ENCODE results near the gene ST3GAL3. TPM values are rescaled to one million over a fixed set of nuclear protein-coding genes. Genes with fewer than 3 reads are reported as not detected.

The ST3GAL3 gene, protein sequence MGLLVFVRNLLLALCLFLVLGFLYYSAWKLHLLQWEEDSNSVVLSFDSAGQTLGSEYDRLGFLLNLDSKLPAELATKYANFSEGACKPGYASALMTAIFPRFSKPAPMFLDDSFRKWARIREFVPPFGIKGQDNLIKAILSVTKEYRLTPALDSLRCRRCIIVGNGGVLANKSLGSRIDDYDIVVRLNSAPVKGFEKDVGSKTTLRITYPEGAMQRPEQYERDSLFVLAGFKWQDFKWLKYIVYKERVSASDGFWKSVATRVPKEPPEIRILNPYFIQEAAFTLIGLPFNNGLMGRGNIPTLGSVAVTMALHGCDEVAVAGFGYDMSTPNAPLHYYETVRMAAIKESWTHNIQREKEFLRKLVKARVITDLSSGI
- total RNA-seq: 10 to 100 TPM; 25.0 to 25.5 TPM
- long read RNA-seq, donor 1, transcript ST3GAL3-205 (12 exons, 2,299 nt): major isoform, 9 of 18 reads
- long read RNA-seq, donor 1, partial matches to known transcripts: 2 of 18 reads
- long read RNA-seq, donor 1, other reads (novel, unspliced or antisense): 5 of 18 reads
- long read RNA-seq, donor 2, transcript ST3GAL3-209 (11 exons, 2,212 nt): minor isoform, 7 of 69 reads
- long read RNA-seq, donor 2, transcript ST3GAL3-205 (12 exons, 2,299 nt): major isoform, 41 of 69 reads
- long read RNA-seq, donor 2, partial matches to known transcripts: 3 of 69 reads
- long read RNA-seq, donor 2, other reads (novel, unspliced or antisense): 11 of 69 reads

DNA sequence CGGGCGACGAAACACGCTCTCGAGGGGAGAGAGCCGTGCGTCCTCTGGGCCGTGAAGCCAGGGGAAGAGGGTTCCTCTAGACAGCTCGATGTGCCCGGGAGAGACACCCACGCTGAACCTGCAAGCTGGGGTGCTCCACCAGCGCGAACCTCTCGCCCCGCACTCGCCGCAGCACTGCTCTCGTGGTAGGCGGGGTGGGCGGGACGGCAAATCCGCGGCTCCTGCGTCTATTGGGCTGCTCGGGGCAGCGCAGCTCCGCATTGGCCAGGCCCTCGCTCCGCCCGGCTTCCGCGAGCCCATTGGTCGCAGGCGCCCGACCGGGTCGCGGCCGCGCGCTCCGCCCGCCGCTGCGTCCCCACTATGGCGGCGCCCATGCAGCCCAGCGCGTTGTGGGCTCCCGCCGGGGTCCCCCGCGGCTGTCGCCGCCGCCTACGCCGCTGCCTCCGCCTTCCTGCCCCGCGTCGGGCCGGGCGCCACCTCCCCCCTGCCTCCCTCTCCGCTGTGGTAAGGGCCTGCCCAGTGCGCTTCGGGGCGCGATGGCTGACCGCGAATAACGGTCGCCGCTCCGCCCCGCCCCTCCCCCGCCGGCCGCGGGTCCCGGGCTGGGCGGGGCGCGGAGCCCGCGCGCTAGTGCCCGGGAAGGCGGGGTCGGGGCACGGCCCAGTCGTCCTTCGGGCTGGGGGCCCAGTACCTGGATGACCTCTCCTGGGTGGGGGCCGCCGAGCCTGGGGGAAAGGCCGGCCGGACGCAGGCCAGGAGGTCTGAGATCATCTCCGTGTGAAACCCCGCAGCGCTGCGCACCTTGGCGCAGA, at the start of gene ST3GAL3:
ST3GAL3 (plus strand) TSS at position 347 of the 812 bp plus-strand sequence. CDS start 28,727 bp downstream, outside the sequence.
- DNase-seq (ENCODE audit: low spot score): peak; percentile 97
- intact Hi-C loops (cut with DNase I): no loop called here

DNA sequence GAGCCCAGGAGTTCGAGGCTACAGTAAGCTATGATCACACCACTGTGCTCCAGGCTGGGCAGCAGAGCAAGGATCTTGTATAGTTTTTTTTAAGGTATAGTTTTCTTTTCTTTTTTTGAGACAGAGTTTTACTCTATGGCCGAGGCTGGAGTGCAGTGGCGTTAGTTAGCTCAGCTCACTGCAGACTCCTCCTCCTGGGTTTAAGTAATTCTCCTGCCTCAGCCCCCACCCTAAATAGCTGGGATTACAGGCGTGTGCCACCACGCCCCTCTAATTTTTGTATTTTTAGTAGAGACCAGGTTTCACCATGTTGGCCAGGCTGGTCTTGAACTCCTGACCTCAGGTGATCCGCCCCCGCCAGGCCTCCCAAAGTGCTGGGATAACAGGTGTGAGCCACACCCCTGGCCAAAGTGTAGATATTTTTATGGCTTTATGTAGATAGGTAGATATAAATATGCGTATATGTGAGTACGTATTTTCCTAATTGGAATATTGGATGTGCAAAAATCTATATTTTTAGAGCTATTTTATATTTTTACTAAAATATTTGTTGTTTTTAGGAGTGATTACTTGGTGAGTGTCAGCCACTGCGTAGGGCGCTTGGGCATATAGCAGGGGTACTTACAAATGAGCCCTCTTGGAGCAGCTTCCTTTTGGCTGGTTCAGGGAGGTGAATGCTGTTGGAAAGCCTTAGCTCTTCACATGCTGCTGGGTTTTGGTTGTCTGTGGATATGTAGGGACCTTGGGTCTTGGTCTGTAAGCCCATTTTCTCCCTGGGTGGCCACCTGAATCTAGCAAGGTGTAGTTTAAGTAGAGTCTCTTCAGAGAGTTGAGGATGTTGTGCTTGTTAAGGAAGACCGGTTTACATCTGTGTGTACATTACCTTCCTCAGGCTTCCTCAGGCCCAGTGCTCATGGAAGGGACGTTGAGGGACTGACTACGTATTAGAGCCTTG, 47.8 kb upstream of the ST3GAL3 start:
- DNase-seq (ENCODE audit: low spot score): no peak
- intact Hi-C loops (cut with DNase I): no loop called here

DNA sequence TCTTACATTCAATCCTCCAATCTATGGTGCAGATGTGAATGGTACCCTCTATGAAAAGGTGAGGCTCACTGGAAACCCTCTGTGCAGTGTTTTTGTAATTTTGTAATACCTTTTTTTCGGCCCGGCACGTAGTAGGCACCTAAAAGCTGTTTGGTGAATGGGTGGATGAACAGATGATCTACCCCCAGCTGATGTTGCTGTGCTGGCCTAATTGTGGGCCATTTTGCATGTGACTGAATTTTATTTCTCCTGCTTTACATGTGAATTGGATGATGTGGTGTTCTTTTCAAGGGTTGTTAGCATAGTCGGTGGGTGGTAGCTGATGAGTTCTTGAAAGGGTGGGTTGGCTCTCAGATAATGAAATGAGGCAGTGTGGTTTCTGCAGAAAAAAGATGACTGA, 47.0 kb upstream of the ST3GAL3 start:
- intact Hi-C loops (cut with DNase I): no loop called here
- no peak for DNase-seq (ENCODE audit: low spot score)

DNA sequence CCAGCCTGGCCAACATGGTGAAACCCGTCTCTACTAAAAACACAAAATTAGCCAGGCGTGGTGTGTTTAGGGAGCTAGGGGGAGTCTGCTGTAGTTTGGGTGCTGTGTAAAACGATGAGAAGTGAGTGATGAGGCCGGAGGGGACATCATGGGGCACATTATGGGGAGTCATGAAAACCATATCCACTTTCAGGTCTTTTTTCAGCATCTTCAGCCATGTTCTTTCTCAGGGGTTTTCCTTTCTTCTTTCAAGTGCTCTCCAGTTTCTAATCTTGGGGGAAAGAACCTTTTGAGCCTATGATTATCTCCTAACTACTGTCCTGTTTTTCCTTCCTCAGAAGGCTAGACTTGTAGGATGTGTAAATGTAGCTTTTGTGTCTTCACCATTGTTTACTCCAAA, 43.0 kb upstream of the ST3GAL3 start:
- no peak for DNase-seq (ENCODE audit: low spot score)
- intact Hi-C loops (cut with DNase I): no loop called here

DNA sequence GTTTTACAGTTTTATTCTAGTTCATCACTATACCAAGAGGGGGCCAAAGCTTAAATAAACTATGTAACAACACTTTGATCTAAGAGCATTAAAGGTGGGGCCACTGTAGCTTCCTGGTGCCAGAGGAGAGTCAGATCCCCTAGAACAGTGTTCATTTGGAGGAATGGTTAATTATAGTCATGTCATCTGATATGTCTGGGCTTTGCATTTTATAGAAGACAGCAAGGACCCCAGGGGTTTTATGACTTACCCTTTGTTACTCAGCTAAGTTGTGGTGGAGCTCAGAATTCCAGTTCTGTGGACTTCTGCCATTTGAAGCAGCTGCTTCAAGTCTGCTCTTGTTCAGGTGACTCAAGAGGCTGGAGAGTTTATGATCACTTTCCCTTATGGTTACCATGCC, 40.7 kb upstream of the ST3GAL3 start:
- intact Hi-C loops (cut with DNase I): no loop called here
- no peak for DNase-seq (ENCODE audit: low spot score)

DNA sequence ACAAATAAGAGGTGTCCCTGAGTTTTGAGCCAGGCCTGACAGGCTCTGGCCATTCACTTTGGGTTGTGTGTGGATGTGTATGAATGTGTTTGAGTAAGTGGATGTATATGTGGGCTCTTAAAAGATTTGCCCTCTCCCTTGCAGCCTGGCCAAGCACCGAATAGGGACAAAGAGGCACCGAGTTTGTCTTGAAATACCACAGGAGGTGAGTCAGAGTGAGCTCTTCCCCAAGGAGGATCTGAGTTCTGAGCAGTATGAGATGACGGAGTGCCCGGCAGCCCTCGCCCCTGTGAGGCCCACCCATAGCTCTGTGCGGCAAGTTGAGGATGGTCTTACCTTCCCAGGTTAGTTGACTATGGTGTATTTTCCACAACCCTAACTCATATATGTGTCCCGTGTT, 38.4 kb upstream of the ST3GAL3 start:
- intact Hi-C loops (cut with DNase I): no loop called here

DNA sequence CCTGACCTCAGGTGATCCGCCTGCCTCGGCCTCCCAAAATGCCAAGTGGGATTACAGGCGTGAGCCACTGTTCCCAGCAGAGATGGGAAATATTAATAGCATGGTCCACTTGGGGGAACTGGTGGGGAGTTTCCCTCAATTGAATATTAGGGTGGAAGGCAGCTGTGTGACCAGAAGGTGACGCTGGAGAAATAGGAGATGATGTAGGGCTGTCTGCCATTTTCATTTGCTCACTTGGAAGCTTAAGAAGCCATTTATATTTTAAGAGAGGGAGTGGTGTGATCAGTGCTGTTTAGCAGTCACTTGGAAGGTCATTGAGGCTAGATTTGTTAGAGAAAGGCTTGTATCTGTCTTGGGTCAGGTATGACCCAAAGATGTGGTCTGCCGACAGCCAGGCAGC, 37.5 kb upstream of the ST3GAL3 start:
- DNase-seq (ENCODE audit: low spot score): no peak
- intact Hi-C loops (cut with DNase I): no loop called here

More for the DNA sequence above, 38.4 kb upstream of the ST3GAL3 start:
- DNase-seq (ENCODE audit: low spot score): no peak

DNA sequence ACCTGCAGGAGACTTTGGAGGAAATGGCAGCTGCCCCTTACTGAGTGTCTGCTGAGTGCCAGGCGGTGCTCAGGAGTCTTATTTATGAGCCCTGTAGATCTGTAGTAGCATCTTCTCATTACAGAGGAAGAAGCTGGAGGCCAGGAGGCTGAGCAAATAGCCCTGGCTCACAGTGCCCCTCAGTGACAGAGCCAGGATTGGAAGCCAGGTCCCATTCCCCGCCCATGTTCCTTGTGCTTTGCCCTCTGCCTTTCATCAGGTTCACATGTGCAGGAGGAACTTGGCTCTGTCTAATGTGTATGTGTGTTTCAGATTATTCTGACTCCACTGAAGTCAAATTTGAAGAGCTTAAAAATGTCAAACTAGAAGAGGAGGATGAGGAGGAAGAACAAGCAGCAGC, 36.1 kb upstream of the ST3GAL3 start:
- no peak for DNase-seq (ENCODE audit: low spot score)
- intact Hi-C loops (cut with DNase I): no loop called here

DNA sequence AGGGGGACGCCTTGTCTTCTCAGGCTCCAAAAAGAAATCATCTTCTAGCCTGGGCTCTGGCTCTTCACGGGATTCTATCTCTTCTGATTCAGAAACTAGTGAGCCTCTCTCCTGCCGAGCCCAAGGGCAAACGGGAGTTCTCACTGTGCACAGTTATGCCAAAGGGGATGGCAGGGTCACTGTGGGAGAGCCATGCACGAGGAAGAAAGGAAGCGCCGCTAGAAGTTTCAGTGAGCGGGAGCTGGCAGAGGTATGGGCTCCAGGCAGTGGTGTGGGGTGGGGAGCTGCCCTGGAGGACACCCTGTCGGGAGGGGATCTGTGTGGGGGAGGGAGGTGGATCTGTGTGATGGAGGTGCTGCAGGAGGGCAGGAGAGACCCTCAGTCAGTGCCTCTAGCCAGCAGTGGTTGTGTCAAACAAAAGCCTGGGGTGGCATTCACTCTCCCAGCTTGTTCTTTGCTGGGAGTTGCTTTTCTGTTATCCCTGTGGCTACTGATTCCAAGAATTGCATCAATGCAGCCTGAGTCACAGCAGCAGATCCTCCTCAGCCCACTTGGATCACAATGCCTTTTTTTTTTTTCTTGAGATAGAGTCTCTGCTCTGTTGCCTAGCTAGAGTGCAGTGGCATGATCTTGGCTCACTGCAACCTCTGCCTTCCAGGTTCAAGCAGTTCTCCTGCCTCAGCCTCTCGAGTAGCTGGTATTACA, 35.6 kb upstream of the ST3GAL3 start:
- intact Hi-C loops (cut with DNase I): no loop called here
- DNase-seq (ENCODE audit: low spot score): no peak

DNA sequence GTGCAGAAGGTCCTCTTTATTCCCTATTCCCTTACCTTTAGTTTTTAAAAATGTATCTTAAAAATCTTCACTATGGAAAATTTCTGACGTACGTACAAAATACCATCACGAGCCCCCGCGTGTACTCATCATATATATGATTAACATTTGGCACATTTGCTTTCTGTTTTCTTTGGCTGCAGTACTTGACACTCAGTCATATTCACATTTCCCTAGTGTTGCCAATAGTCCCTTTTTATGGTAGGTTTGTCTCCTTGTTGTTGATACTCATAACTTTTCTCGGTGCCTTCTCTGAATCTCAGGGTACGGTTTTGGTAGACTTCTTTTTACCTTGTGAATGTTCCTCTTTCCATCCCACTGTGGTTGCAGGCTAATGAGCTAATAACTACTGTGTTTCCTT, 34.1 kb upstream of the ST3GAL3 start:
- intact Hi-C loops (cut with DNase I): no loop called here
- DNase-seq (ENCODE audit: low spot score): no peak

DNA sequence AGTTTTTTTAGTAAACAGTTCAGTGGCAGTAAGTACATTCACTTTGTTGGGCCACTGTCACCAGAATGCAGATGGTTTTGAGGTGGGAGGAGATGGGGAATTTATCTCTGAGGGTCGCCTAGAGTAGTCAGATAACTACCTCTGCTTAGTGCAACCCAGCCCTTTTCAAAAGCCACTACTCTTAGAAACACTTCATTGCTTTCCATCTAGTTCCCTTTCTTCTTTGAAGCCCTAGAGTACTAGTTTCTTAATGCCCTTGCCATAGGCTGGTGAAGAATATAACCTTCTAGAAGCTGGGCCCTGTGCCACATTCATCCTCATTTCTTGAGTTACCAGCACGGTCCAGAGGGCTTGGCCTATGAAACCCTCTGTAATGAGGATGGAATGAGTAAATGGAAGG, 28.4 kb upstream of the ST3GAL3 start:
- DNase-seq (ENCODE audit: low spot score): no peak
- intact Hi-C loops (cut with DNase I): no loop called here

DNA sequence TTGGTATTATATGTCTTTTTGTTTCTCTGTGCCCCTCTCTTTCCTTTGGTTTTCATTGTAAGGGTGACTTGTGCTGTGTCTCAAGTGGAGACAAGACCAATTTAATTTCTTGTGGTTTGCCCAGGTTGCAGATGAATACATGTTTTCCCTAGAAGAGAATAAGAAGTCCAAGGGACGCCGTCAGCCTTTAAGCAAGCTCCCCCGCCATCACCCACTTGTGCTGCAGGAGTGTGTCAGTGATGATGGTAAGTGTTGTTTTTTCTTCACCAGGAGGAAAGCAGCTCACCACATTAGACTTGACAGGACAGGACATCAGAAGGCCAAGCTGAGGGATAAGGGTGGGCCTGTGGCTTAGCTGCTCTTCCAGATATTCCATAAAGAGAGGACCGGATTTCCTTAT, 23.8 kb upstream of the ST3GAL3 start:
- DNase-seq (ENCODE audit: low spot score): no peak
- intact Hi-C loops (cut with DNase I): no loop called here

DNA sequence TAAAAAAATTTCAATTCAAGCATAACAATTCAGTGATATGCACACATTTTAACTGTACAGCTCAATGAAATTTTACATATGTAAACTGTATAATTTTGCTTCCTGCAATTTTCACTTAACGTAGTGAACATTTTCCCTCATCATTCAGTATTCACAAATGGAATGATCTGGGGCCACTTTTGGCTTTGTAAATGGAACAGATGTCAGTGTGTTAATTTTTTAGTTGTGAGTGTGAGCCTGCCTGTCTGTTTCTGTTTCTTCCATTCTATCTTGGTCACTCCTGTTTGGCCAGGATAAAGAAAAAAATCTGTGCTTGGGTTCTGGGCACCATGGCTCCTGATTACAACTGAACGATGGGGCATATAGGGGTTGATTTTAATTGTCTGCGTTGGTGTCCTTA, 20.5 kb upstream of the ST3GAL3 start:
- intact Hi-C loops (cut with DNase I): no loop called here
- DNase-seq (ENCODE audit: low spot score): no peak

DNA sequence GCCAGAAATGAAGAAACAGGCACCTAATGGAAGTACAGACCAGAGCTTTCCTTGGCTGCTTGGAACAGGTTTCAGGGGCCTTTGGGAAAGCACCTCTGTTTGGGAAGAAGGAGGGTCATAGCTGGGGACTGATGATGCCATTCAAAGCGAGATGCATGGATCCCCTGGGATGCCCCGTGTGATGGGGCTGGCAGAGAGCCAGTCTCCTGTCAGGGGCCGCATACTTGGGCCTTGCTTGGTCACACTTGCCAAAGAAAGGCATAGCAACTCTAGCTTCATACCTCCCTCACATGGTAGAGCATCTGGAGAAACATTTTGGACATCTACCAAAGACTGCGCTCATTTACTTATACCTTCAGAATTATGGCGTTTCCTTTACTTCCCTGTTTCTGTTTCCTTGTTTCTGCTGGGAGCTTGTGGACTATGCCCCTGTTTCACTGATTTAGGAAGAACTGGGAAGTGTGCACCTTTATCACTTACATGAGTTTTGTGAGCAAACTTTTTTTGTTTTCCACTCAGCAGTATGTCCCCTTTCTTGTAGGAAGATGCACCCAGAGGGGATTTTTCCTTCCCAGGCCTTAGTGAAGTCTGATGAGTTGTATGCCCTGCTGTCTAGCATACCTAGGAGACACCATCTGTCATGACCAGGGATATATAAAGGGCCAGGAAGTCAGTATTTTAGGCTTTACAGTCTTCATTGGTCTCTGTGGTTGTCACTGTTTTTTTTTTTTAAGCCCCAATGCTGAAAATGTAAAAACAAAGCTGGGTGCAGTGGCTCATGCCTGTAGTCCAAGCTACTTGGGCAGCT, 19.8 kb upstream of the ST3GAL3 start:
- intact Hi-C loops (cut with DNase I): no loop called here
- DNase-seq (ENCODE audit: low spot score): no peak

DNA sequence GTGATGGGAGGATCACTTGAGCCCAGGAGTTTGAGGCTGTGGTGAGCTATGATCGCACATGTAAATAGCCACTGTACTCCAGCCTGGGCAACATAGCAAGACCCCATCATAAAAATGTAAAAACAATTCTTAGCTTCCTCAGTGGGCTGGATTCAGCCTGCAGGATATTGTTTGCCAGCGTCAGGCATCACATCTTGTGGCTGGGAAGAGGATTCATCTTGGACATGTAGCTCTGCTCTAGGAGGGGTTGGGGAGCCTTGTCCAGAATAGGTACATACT, 19.3 kb upstream of the ST3GAL3 start:
- intact Hi-C loops (cut with DNase I): no loop called here
- DNase-seq (ENCODE audit: low spot score): no peak

DNA sequence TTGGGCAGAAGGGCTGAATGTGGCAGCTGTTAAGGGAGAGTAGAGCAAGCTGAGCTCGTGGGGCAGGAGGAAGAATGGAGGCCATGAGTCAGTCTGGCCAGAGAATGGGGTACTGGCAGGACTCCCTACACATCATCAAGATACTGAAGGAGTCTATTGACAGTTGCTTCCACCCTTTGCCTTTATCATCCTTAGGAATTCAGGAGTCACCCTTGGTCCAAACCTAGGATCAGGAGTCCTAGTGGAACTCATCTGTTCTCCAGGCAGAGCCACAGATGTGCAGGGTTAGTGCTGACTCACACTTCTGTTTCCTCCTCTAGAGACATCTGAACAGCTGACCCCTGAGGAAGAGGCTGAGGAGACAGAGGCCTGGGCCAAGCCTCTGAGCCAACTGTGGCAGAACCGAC, 18.7 kb upstream of the ST3GAL3 start:
- DNase-seq (ENCODE audit: low spot score): no peak
- intact Hi-C loops (cut with DNase I): no loop called here

DNA sequence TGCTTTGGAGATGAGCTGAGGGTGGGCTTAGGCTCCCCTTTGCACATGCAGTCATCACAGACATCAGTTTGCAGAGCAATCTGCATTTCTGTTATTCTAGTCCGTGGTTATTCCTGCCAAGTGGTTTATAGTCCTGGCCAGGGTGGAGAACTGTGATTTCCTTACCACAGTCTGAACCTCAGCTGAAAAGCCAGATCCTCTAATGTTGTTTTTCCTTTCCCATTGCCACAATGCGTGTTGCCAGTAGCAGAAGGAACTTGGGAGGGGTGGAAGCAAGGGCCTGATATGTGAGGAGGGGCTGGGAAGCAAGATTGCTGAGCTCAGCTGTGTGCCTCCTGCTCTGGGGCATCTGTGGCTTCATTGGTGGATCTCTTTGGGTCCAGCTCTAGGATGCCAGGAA, 18.0 kb upstream of the ST3GAL3 start:
- no peak for DNase-seq (ENCODE audit: low spot score)
- intact Hi-C loops (cut with DNase I): no loop called here
